ENCODE measurements around the gene JAG2.

Gene JAG2

GRCh38 chr14:105151084-105151837 lies 17.3 kb downstream of the JAG2 start:
- no peak for DNase-seq (ENCODE audit: low spot score)

GRCh38 chr14:105150368-105151083 lies 18.1 kb downstream of the JAG2 start:
- DNase-seq (ENCODE audit: low spot score), result no peak

GRCh38 chr14:105150026-105150367 lies 18.6 kb downstream of the JAG2 start:
- no peak for DNase-seq (ENCODE audit: low spot score)

GRCh38 chr14:105149146-105149781 lies 19.3 kb downstream of the JAG2 start:
- DNase-seq (ENCODE audit: low spot score), result no peak

- DNase-seq (ENCODE audit: low spot score), result no peak
Observed at GRCh38 chr14:105148604-105149145, 19.9 kb downstream of the JAG2 start.

GRCh38 chr14:105147671-105148603 lies 20.6 kb downstream of the JAG2 start:
- no peak for DNase-seq (ENCODE audit: low spot score)

- DNase-seq (ENCODE audit: low spot score), result no peak
Observed at GRCh38 chr14:105146976-105147635, 21.5 kb downstream of the JAG2 start.

- DNase-seq (ENCODE audit: low spot score), result no peak
Observed at GRCh38 chr14:105146181-105146975, 22.2 kb downstream of the JAG2 start.

GRCh38 chr14:105145381-105146180 lies 23.0 kb downstream of the JAG2 start:
- no peak for DNase-seq (ENCODE audit: low spot score)

- DNase-seq (ENCODE audit: low spot score), result no peak
Observed at GRCh38 chr14:105144666-105145380, 23.8 kb downstream of the JAG2 start.

GRCh38 chr14:105144026-105144665 lies 24.4 kb downstream of the JAG2 start:
- DNase-seq (ENCODE audit: low spot score), result no peak

GRCh38 chr14:105143451-105144025 lies 25.0 kb downstream of the JAG2 start:
- DNase-seq (ENCODE audit: low spot score), result no peak

GRCh38 chr14:105142651-105143450 lies 25.7 kb downstream of the JAG2 start:
- DNase-seq (ENCODE audit: low spot score), result no peak

- DNase-seq (ENCODE audit: low spot score), result no peak
Observed at GRCh38 chr14:105141486-105142281, 26.9 kb downstream of the JAG2 start.

GRCh38 chr14:105141026-105141425 lies 27.6 kb downstream of the JAG2 start:
- no peak for DNase-seq (ENCODE audit: low spot score)

- DNase-seq (ENCODE audit: low spot score), result no peak
Observed at GRCh38 chr14:105140581-105140980, 28.0 kb downstream of the JAG2 start.

All from kidney tubule cell (primary cell).